HL-60 (cell line): Measurements from ENCODE around the gene PLA2G4C.

Experiments
- GABPA ChIP-seq: IDR thresholded peaks from 2 replicates; pipeline ENCODE4 v1.6.1; 2012; ENCODE audit warnings: low read depth
- POLR2AphosphoS5 ChIP-seq: IDR thresholded peaks from 2 replicates; pipeline ENCODE4 v1.6.1; 2012; ENCODE audit warnings: low read depth
- TF ChIP-seq, protein P1 (sequence below): IDR thresholded peaks from one replicate; pipeline ENCODE4 v1.5.1; 2011; ENCODE audit warnings: low read length, control low read depth, inconsistent platforms; ENCODE audit not compliant: insufficient read depth
- TF ChIP-seq, protein P2 (sequence below): IDR thresholded peaks from 2 replicates; pipeline ENCODE4 v1.6.1; 2012; ENCODE audit warnings: low read depth; ENCODE audit not compliant: insufficient replicate concordance

DNA sequence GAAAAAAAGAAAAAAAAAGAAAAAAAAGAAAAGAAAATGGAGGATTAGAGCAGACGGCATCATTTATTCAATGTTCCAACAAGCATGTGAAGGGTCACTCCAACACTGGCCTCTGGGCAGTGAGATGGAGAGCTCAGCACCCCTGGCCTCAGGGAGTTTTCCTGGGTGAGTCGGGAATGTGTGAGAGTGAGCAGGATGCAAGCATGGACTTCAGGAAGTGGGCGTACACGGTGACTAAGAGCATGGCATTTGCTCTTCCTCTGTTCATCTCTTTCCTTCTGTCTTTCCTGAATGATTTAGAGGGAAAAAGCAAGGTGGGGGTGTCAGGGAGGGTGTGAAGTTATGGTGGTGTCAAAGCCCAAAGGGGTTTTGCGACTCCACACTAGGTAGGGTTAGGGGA is 66.1 kb downstream of the PLA2G4C start:
- TF ChIP-seq GABPA (no peak), POLR2AphosphoS5 (no peak)
- TF ChIP-seq, protein P1, sequence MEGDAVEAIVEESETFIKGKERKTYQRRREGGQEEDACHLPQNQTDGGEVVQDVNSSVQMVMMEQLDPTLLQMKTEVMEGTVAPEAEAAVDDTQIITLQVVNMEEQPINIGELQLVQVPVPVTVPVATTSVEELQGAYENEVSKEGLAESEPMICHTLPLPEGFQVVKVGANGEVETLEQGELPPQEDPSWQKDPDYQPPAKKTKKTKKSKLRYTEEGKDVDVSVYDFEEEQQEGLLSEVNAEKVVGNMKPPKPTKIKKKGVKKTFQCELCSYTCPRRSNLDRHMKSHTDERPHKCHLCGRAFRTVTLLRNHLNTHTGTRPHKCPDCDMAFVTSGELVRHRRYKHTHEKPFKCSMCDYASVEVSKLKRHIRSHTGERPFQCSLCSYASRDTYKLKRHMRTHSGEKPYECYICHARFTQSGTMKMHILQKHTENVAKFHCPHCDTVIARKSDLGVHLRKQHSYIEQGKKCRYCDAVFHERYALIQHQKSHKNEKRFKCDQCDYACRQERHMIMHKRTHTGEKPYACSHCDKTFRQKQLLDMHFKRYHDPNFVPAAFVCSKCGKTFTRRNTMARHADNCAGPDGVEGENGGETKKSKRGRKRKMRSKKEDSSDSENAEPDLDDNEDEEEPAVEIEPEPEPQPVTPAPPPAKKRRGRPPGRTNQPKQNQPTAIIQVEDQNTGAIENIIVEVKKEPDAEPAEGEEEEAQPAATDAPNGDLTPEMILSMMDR = no peak
- TF ChIP-seq, protein P2, sequence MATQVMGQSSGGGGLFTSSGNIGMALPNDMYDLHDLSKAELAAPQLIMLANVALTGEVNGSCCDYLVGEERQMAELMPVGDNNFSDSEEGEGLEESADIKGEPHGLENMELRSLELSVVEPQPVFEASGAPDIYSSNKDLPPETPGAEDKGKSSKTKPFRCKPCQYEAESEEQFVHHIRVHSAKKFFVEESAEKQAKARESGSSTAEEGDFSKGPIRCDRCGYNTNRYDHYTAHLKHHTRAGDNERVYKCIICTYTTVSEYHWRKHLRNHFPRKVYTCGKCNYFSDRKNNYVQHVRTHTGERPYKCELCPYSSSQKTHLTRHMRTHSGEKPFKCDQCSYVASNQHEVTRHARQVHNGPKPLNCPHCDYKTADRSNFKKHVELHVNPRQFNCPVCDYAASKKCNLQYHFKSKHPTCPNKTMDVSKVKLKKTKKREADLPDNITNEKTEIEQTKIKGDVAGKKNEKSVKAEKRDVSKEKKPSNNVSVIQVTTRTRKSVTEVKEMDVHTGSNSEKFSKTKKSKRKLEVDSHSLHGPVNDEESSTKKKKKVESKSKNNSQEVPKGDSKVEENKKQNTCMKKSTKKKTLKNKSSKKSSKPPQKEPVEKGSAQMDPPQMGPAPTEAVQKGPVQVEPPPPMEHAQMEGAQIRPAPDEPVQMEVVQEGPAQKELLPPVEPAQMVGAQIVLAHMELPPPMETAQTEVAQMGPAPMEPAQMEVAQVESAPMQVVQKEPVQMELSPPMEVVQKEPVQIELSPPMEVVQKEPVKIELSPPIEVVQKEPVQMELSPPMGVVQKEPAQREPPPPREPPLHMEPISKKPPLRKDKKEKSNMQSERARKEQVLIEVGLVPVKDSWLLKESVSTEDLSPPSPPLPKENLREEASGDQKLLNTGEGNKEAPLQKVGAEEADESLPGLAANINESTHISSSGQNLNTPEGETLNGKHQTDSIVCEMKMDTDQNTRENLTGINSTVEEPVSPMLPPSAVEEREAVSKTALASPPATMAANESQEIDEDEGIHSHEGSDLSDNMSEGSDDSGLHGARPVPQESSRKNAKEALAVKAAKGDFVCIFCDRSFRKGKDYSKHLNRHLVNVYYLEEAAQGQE = no peak
